Measurements from ENCODE around the gene SPIB. TPM values are rescaled to one million over a fixed set of nuclear protein-coding genes. Genes with fewer than 3 reads are reported as not detected.

Gene SPIB
- total RNA-seq, 1 donor from 2014 or later = 0.12 TPM

- DNase-seq (no peak), ATAC-seq (no peak)
- peaks cover 15% of the 10 kb centered on the region for H3K36me3 ChIP-seq
- intact Hi-C loops (cut with DNase I) = no loop called here
- no peaks in the 10 kb centered on the region for H3K27me3 ChIP-seq (ENCODE audit: low read depth)
- no peaks in the 10 kb centered on the region for H3K9me3 ChIP-seq
- H3K4me3 ChIP-seq = no peak overlapping the region
- no peak overlapping the region for H3K27ac ChIP-seq
- H3K4me1 ChIP-seq = peaks cover 15% of the 10 kb centered on the region
- TF ChIP-seq CTCF (IDR thresholded peaks at IDR 0.05) = no peak
Observed at GRCh38 chr19:50475101-50475568, 56.4 kb downstream of the SPIB start.

GRCh38 chr19:50475736-50476223 is 57.0 kb downstream of the SPIB start:
- DNase-seq (peak; percentile 63), ATAC-seq (no peak)
- Histone ChIP-seq H3K4me1 (peaks cover 15% of the 10 kb centered on the region), H3K9me3 (no peaks in the 10 kb centered on the region), H3K27ac (peak overlapping the region; percentile 39), H3K36me3 (peaks cover 21% of the 10 kb centered on the region), H3K27me3 (ENCODE audit: low read depth) (no peaks in the 10 kb centered on the region), H3K4me3 (peak overlapping the region; percentile 90)
- no peak for TF ChIP-seq CTCF (IDR thresholded peaks at IDR 0.05)
- intact Hi-C loops (cut with DNase I) = no loop called here

GRCh38 chr19:50476224-50476906 is 57.6 kb downstream of the SPIB start, which contains the start of the genes EMC10 and GARIN5A:
Gene EMC10, plus strand, starts transcription at chr19:50476507. Its CDS starts 38 bp downstream, at chr19:50476545.
Gene GARIN5A, minus strand, starts transcription at chr19:50476848. Its CDS starts 460 bp downstream, at chr19:50476388.
- DNase-seq (peak; percentile 94), ATAC-seq (peak; percentile 97 to 98)
- Histone ChIP-seq H3K36me3 (peaks cover 27% of the 10 kb centered on the region), H3K27me3 (ENCODE audit: low read depth) (no peaks in the 10 kb centered on the region), H3K4me3 (peak within 1 kb of the TSS; percentile 90), H3K27ac (peak within 1 kb of the TSS; percentile 87), H3K4me1 (peaks cover 15% of the 10 kb centered on the region), H3K9me3 (no peaks in the 10 kb centered on the region)
- intact Hi-C loops (cut with DNase I) = no loop called here
- TF ChIP-seq CTCF (IDR thresholded peaks at IDR 0.05) = no peak

- Histone ChIP-seq H3K9me3 (no peaks in the 10 kb centered on the region), H3K4me1 (peaks cover 15% of the 10 kb centered on the region), H3K36me3 (peaks cover 32% of the 10 kb centered on the region), H3K27me3 (ENCODE audit: low read depth) (no peaks in the 10 kb centered on the region), H3K27ac (peak overlapping the region; percentile 87), H3K4me3 (peak overlapping the region; percentile 90)
- intact Hi-C loops (cut with DNase I) = no loop called here
- no peak for TF ChIP-seq CTCF (IDR thresholded peaks at IDR 0.05)
- no peak for DNase-seq
- no peak for ATAC-seq
Observed at GRCh38 chr19:50476907-50477238, 58.1 kb downstream of the SPIB start.

GRCh38 chr19:50477751-50478515 is 59.2 kb downstream of the SPIB start:
- no peaks in the 10 kb centered on the region for H3K9me3 ChIP-seq
- intact Hi-C loops (cut with DNase I) = no loop called here
- H3K27ac ChIP-seq = no peak overlapping the region
- peaks cover 15% of the 10 kb centered on the region for H3K4me1 ChIP-seq
- no peak for TF ChIP-seq CTCF (IDR thresholded peaks at IDR 0.05)
- peak overlapping the region; percentile 90 for H3K4me3 ChIP-seq
- DNase-seq (no peak), ATAC-seq (no peak)
- H3K36me3 ChIP-seq = peaks cover 41% of the 10 kb centered on the region
- H3K27me3 ChIP-seq (ENCODE audit: low read depth) = no peaks in the 10 kb centered on the region
